Spleen (tissue), 7 donors: Measurements from ENCODE around the gene ATXN7L1.

ENCODE experiments used
- CTCF ChIP-seq, 11 experiments: fragments of 200-600 bp in 7 of 11; fragments of 450-650 bp in 4 of 11; sonication (generic) in 4 of 11; IDR thresholded peaks in 8 of 11; conservative IDR thresholded peaks in 3 of 11; 1 replicate in 7 of 11; 2 replicates in 4 of 11; pipeline versions ENCODE4 v1.4.0 to v1.8.0; 2016 to 2021; ENCODE audit warnings: antibody characterized with exemption in 11 of 11, inconsistent platforms in 4 of 11, mild to moderate bottlenecking in 1 of 11
- POLR2A ChIP-seq, 3 donors: fragments of 450-650 bp; IDR thresholded peaks; one replicate each; pipeline ENCODE4 v1.5.1; 2017; ENCODE audit warnings: antibody characterized with exemption in 3 of 3, mild to moderate bottlenecking in 1 of 3
- POLR2AphosphoS5 ChIP-seq, 3 donors: sonication (generic); formaldehyde crosslinking; IDR thresholded peaks; one replicate each; pipeline ENCODE4 v1.5.1; 2017; ENCODE audit warnings: antibody characterized with exemption in 3 of 3
- donor health status: DM: no; HTN: no; CAD: no; lungs with moderate emphysema.
- donor health status: DM: no; HTN: no; CAD: no.
- donor health status: DM: no; HTN: no; CAD: no.

- no peak for TF ChIP-seq CTCF (IDR thresholded peaks at IDR 0.05 in 8 of 11, conservative IDR thresholded peaks at IDR 0.05 in 3 of 11)
- no peak for TF ChIP-seq POLR2AphosphoS5 (IDR thresholded peaks at IDR 0.05)
- TF ChIP-seq POLR2A (IDR thresholded peaks at IDR 0.05): no peak
Measured at GRCh38 chr7:105829681-105830322, 46.6 kb downstream of the ATXN7L1 start.
